GM12874 (cell line): Measurements from ENCODE around the gene ZBTB7B.

ENCODE experiments used
- TF ChIP-seq, protein P1 (sequence below): IDR thresholded peaks from 2 replicates; pipeline ENCODE4 v1.5.1; 2011; ENCODE audit warnings: low read depth, mild to moderate bottlenecking, control low read depth, low read length, moderate library complexity; ENCODE audit not compliant: insufficient read depth

ZBTB7B gene

DNA sequence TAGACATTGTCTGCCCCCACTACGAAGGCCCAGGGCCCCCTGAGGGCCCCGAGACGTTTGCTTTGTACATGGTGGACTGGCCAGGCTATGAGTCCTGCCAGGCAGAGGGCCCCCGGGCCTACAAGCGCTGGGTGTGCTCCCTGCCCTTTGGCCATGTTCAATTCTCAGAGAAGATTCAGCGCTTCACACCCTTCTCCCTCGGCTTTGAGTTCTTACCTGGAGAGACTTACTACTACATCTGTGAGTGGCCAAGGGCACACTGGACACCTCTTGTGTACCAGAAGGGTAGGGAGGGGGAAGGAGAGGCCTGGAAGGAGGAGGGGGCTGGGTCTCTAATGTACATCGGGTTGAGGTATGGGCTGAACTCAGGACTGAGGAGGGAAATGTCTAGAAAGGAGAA is 64.2 kb downstream of the ZBTB7B start:
- TF ChIP-seq, protein P1, sequence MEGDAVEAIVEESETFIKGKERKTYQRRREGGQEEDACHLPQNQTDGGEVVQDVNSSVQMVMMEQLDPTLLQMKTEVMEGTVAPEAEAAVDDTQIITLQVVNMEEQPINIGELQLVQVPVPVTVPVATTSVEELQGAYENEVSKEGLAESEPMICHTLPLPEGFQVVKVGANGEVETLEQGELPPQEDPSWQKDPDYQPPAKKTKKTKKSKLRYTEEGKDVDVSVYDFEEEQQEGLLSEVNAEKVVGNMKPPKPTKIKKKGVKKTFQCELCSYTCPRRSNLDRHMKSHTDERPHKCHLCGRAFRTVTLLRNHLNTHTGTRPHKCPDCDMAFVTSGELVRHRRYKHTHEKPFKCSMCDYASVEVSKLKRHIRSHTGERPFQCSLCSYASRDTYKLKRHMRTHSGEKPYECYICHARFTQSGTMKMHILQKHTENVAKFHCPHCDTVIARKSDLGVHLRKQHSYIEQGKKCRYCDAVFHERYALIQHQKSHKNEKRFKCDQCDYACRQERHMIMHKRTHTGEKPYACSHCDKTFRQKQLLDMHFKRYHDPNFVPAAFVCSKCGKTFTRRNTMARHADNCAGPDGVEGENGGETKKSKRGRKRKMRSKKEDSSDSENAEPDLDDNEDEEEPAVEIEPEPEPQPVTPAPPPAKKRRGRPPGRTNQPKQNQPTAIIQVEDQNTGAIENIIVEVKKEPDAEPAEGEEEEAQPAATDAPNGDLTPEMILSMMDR: no peak
